Measurements from ENCODE around the gene PLEKHD1. TPM values are rescaled to one million over a fixed set of nuclear protein-coding genes. Genes with fewer than 3 reads are reported as not detected.
"Not testable (repeated sequence)": the region's sequence is repeated elsewhere in the genome, so short reads cannot be mapped to it uniquely, and the experiment has no call there.

Gene PLEKHD1
- total RNA-seq, 1 donor from 2014 or later: 1.1 TPM

DNA sequence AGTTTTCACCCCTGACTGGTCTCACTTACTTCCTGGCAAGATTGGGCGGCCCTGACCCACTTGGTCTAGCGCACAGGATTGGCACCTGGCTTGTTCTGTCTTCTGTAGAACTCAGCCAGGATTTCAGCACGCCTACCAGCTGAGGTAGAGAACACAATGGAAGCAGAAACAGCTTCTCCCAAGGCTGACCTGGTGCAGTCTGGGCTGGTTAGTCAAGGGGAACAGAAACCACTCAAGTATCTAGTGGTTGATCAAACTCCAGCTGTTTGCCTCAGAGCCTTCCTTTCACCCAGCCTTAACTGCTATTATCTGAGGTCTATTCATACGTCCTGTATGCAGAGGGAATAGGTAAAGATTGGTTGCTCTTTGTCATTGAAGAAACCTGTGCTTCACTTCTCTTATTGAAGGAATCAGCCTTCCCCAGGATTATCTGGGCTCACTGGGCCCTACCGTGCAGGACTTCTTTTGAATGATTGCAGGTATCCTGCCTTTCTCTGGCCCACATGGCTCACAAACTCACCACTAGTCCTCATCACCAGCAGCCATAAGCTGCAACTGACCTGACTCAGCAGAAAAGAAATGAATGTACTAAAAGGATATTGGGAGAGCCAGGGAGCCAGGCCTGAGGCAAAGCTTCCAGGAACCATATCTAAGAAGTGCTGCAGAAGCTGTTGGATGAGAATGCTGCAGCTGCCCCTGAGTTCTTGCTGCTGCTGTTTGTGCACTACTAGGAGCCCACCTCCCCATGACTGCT lies 2.5 kb upstream of the PLEKHD1 start:
- peak; percentile 34 for DNase-seq (ENCODE audit: low read depth)

DNA sequence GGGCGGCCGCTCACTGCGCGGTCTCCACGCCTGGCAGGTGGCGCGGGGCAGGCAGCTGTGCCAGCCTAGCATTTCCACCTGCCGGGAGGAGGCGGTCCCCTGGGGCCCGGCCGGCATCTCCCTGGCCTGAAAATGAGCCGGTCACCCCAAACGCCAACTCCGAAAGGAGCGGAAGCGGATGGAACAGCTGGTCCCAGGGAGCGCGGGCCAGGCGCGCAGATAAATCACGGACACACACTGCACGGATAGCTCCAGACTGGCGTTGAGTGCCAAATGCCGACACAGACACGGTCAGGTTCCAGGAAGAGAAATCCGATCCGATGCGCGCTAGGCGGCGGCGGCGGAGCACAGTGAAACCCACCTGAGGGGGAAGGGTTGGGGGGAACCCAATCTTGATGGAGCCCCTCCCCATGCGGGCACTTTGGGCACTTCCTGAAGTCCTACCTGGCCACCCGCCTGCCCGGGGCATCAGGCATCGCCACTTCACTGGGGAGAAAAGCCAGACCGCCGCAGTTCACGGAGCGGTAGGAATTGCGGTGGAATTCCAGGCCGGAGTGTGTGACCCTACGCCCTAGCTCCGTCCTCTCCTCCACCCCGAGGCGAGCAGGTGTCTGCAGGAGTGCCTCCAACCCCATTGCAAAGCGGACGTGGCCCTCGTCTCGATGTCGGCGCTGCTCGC lies 624 bp upstream of the PLEKHD1 start:
- peak; percentile 93 for DNase-seq (ENCODE audit: low read depth)

DNA sequence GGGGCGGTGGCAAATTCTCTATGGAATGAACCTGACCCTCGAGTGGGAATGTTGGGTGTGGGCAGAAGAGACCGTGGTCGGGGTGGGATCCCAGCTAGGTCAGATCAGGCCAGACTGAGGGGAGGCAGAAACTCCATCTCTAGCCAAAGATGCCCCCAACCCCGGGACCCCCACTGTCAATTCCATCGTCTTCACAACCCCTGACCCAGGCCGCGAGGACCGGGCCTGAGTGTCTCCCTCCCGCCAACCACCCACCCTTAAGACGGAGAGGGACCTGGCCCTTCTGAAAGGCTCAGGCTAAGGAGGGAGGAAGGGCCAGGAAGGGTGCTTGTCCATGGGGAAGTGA lies 760 bp downstream of the PLEKHD1 start:
- no peak for DNase-seq (ENCODE audit: low read depth)

DNA sequence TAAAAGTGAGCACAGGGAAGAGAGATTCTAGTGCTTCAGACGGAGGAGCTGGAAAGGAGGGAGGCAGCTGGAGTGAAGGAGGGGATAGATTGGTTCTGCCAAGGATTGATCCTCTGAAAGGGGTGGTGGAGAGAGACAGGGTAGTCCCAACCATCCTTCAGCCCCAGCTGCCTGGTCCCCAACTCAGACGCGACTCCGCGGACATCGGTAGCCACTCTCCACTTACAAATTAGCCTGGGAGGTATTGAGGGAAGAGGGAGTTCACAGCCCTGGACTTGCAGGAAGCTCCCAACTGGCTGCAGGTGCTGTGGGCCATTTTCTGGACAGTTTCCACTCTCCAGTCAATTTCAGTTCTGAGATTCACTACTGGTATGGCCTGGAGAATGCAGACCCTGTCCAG lies 1.2 kb downstream of the PLEKHD1 start:
- DNase-seq (ENCODE audit: low read depth): no peak

DNA sequence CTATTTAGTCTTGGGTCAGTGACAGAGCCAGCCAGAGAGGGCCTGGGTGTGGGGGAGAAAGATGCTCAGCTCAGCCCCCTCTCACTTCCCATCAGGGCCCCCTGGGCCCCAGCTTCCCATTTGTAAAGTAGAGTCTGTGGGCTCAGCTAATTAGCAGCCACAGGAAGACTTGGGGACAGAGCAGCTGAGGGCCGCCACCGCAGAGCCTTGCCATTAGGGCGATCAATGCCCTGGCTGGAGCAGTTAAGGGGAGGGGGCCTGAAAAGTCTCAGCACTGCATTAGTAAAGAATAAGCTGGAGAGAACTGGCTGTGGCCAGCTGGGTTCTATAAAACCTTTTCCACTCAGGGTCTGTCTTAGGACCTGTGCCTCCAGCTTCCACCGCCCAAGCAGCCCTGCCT lies 2.7 kb downstream of the PLEKHD1 start:
- no peak for DNase-seq (ENCODE audit: low read depth)

DNA sequence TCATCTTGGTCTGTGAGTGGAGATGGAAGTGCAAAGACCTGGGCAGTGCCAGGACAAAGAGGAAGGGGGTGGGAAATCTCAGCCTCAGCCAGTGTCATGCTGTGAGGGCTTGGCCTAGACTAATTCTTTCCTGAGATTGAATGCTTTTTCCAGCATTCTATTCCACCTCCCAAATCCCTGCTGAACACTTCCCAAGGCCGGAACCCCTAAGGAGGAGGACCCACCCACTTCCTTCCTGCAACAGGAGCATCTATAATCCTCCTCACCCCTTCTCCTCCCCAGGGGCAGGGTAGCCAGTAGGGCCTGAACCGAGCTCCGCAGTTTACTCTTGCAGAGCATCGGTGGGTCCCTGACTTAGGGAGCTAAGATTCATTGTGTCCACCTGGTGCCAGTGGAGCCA lies 3.2 kb downstream of the PLEKHD1 start:
- no peak for DNase-seq (ENCODE audit: low read depth)

DNA sequence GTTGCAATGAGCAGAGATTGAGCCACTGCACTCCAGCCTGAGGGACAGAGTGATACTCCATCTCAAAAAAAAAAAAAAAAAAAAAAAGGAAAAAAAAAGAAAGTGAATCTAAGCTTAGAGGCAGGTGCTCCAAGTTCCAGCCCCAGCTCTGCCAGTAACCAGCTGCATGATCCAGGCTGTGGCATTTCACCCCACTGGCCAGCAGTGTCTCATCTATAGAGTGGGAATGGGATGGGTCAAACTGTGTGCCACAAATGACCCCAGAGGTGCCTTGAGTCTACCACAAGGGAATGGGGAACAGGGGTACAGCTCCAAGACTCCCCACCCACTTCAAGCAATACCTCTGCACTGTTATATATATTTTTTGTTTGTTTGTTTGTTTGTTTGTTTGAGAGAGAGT lies 5.0 kb downstream of the PLEKHD1 start:
- DNase-seq (ENCODE audit: low read depth): no peak

DNA sequence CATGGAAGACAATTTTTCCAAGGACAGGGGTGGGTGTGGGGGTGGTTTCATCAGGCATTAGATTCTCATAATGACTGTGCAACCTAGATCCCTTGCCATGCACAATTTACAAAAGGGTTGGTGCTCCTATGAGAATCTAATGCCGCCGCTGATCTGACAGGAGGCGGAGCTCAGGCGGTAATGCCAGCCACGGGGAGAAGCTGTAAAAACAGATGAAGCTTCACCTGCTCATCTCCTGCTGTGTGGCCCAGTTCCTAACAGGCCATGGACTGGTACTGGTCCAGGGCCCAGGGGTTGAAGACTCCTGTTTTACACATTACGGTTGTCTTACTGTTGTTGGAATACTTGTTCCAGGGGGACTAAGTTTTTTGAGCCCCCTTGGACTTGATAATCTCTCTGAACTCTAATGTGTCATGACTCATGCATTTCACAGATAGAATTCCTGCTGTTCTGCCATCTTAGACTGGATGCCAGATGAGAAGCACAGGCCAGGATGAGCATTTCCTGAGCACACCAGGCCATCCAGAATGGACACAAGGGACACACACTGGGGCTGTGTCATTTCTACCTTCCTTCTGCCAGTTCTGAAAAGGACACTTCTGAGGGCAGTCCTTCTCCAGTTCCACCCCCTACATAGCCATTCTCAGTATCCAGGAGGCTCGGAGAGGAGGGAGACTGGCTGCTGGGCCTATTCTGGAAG lies 5.8 kb downstream of the PLEKHD1 start:
- no peak for DNase-seq (ENCODE audit: low read depth)

DNA sequence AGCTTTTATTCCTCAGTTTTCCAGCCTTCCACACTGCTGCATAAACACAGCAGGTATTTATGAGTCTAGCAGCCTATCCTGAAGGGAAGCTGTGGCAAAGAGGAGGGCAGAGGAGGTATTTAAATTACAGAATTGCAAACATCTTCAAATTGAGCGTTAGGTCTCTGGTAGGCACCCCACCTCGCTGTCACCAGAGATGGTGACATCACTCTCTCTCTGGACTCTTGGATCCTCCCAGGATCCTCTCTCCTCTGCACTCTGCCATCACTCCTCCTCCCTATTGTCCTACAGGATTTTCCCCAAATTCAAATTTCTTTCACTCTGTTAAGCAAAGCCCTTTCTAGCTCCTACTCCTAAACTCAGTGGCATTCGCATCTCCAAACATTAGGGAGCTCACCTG lies 6.7 kb downstream of the PLEKHD1 start:
- no peak for DNase-seq (ENCODE audit: low read depth)

DNA sequence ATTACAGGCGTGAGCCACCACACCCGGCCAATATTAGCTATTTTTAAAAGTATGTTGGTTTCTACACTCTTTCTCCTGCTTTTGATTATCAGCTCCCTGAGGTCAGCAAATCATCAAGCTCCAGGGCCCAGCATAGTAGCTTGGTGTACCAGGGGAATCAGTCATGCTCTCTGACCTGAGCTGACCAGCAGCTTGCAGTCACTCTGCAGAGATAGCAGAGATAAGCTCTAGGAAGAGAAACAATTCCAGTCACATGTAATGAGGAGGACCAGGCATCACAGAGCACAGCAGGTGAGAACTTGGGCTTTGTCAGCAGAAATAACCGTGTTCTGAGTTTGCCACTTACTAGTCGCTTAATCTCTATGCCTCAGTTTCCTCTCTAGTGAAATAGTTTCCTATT lies 8.5 kb downstream of the PLEKHD1 start:
- DNase-seq (ENCODE audit: low read depth): no peak

DNA sequence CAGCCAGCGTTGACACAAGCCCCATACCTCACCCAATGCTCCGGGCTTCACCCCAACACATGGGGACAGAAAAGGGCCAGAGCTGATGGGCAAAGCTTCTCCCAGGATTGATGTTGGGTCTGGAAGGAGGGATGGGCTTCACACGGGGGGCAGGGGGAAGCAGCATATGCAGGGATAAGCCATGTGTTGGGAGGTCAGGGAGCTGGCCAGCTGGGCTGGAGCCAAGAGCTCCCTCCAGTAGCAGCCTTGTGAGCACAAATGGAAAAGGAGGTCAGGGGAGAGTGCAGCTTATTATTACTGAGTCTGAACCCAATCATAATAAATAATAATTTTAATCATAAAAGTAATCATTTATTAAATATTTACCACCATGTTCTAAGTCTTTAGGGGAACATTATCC lies 9.3 kb downstream of the PLEKHD1 start:
- DNase-seq (ENCODE audit: low read depth): no peak

DNA sequence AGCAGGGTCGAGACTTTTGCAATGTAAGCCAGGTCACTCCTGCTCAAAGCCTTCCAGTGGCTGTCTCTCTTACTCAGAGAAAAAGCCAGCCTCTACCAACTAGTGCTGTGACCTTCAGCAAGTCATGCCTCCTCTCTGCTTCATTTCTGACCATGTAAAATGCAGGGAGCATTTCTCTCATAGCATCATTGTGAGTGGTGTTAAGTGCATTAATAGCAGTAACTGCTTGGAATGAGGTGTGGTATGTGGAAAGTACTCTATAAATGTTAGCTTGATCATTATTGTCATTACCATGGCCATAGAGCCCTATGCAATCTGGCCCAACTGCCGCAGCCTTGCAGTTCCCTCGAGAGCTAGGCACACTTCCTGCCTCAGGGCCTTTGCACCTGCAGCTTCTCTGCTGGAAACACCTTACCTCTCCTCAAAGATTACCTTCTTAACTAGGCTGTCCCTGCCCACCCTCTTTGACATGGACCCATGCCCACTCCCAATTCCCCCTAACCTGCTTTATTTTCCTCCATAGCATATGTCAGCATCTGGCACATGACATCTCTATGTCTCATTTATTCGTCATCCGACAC lies 10.9 kb downstream of the PLEKHD1 start:
- no peak for DNase-seq (ENCODE audit: low read depth)

DNA sequence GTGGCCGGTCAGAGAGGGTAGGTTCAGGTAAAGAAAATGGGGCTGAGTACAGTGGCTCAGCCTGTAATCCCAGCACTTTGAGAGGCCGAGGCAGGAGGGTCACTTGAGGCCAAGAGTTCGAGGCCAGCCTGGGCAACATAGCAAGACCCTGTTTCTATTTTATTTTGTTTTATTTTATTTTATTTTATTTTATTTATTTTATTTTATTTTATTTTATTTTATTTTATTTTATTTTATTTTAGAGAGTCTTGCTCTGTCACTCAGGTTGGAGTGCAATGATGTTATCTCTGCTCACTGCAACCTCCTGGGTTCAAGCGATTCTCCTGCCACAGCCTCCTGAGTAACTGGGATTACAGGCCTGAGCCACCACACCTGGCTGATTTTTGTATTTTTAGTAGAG lies 13.3 kb downstream of the PLEKHD1 start:
- DNase-seq (ENCODE audit: low read depth): not testable (repeated sequence)

DNA sequence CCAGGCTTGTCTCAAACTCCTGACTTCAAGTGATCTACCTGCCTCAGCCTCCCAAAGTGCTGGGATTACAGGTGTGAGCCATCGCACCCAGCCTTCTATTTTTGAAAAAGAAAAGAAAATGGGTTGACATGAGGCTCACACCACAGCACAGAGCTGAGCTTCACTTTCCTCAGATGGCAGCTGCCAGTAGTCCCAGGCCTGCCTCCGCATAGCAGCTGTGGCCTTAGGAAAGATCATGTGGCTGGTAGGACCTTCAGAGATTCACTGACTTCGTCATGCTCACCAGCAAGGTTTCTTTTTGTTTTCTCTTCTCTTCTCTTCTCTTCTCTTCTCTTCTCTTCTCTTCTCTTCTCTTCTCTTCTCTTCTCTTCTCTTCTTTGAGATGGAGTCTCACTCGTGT lies 13.8 kb downstream of the PLEKHD1 start:
- peak; percentile 78 for DNase-seq (ENCODE audit: low read depth)

DNA sequence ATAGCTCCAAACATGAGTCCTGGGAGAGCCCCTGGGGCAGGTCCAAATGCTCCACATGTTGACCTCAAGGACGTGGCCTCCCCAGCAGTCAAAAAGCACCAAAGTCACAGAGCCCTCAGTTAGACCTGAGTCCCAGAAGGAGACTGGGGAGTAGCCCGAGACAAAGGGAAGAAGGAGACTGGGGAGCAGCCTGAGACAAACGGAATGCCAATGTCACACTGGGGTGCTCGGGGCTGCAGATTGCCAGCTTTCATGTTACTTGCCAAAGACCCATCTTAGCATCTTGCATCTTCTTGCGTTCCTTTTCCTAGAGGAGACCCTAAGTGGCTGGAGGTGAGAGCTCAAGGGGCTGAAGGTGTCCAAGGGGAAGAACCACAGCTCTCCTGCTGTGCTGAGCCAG lies 14.9 kb downstream of the PLEKHD1 start:
- DNase-seq (ENCODE audit: low read depth): no peak

DNA sequence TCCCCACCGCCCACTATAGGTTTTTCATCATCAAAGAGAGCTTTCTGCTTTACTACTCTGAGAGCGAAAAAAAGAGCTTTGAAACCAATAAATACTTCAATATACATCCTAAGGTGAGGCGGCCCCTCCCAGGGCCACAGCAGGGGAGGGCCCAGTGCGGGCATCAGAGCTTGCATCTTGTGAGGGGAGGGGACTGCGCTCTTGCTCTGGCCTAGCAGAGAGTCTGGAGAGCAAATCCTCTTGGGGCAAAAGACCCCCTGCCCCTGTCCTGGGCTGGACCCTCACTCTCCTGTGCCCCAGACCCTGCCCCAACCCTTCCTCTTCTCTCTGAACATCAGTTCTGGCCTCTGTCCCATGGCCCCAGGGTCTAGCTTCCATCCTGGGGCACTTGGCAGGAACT lies 15.6 kb downstream of the PLEKHD1 start:
- no peak for DNase-seq (ENCODE audit: low read depth)

DNA sequence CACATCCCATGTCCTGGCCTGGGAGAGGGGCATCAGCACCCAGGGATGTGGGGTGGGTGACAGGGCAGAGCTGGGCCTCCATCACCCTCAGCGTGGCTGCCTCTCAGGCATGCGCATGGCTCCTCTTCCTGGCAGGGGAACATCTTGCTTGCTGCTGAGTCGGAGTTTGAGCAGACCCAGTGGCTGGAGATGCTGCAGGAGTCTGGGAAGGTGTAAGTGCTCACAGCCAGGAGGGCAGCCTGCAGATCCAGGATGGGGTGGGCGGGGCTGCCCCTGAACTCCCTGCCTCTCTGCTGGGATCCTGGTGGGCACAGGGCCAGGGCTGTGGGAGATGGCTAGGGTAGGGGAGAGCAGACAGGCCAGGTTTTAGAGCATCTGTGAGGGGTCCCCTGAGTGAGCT lies 16.2 kb downstream of the PLEKHD1 start:
- DNase-seq (ENCODE audit: low read depth): no peak

DNA sequence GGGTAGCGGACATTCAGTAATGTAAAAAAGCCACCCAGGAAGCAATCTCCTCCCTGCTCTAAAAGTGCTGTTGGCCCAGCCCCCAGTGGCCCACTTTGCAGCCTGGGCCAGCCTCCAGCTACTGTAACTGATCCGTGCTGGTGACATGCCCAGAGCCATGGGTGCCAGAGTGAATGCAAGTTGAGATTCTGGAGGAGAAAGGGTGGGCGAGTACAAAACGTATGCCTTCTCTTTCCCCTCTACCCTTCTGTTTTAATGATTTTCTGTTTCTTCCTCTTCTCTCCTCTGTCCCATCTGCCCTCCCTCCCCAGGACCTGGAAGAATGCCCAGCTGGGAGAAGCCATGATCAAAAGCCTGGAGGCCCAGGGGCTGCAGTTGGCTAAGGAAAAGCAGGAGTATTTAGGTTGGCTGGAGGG lies 16.9 kb downstream of the PLEKHD1 start:
- peak; percentile 68 for DNase-seq (ENCODE audit: low read depth)

DNA sequence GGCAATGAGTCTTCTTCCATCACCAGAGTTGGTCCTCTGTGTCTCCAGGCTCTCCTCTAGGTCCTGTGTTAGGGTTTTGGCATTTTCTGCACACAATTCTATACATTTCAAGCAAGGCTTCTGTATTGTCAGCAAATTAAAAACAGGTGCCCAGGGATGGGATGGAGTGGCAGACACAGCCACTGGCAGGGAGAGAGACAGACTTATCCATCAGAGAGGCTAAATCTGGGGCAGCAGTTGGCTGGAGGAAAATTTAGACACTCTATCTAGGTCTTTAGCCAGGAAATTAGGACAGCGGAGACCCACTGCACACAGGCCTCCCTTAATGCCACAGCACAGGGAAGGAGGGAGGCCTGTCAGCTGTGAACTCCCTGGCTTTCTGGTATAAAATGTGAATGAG lies 20.2 kb downstream of the PLEKHD1 start:
- no peak for DNase-seq (ENCODE audit: low read depth)

DNA sequence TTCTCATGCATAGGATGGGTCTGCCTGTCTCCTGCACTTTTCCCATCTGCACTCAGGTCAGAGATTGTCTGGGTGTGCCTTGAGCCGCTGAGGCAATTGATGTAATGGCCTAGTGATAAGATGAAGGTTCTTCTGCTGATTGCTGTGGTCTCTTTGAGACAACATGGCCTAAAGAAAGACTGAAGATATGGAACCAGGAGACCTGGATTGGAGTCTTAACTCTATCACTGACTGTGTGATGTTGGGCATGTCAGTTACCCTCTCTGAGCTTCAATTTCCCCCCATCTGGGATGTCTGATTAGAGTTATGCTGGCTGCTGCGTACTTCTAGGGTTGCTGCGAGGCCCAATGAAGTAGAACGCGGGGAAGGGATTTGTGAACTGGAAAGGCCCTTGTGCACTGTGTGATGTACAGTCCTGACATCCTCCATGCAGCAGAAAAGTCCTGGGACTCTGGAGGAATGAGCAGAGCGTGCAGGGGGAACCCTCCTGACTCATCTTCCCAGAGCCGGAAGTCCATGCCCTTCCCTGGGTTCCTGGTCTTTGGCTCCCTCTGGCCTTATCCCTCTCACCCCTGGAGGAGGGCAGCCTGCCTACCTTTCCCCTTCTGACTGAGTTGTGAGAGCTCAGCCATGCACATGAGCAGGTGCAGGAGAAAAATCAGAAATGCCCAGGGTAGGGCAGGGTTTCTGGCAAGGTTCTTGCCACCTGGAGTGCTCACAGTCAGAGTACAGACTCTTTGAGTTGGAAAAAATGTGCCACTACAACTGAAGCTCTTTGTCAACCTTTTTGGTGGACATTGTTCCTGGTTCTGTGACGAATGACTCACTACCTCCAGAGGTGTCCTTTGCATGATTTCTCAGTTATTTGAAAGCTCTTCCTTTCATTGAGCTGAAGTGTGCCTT lies 21.1 kb downstream of the PLEKHD1 start:
- DNase-seq (ENCODE audit: low read depth): no peak

DNA sequence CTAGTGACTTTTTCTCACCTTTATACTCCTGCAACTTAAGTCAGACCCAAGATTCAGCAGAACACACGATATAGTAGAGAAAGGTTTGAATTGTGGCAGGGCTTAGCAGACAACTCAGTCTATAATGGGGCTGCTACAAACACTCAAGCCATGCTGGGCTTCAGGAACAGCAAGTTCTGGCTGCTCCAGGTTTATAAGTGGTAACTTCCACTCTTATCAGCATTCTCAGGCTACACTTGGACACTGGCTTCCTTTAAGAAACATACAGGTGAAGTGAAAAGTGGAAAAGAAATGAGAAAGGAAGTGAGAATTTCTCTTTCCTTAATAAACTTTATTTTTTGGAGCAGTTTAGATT lies 21.7 kb downstream of the PLEKHD1 start:
- DNase-seq (ENCODE audit: low read depth): no peak

Measured in myocyte (in vitro differentiated cells).